Liver (tissue), 9 donors: Measurements from ENCODE around the gene RING1. TPM values are rescaled to one million over a fixed set of nuclear protein-coding genes. Genes with fewer than 3 reads are reported as not detected.
A peak's percentile ranks its signal among the peaks of the same experiment; 100 is the strongest.

Experiments used
- DNase-seq: peaks from one replicate; pipeline ENCODE4 v3.0.0-alpha.2; 2017; ENCODE audit warnings: low spot score
- H3K27ac ChIP-seq, 2 donors: one replicate each; pipeline ENCODE4 v1.7.0; 2013; ENCODE audit warnings: inconsistent platforms in 2 of 2, low read length in 2 of 2, control low read depth in 1 of 2, low read depth in 1 of 2, mild to moderate bottlenecking in 1 of 2
- H3K27me3 ChIP-seq, 4 donors: one replicate each; pipeline versions ENCODE4 v1.6.1 to v1.7.0; 2013; ENCODE audit warnings: low read length in 3 of 4, inconsistent platforms in 1 of 4, mild to moderate bottlenecking in 1 of 4, moderate library complexity in 1 of 4; ENCODE audit not compliant: control insufficient read depth in 4 of 4, insufficient read depth in 4 of 4
- H3K36me3 ChIP-seq, 4 donors: one replicate each; pipeline versions ENCODE4 v1.6.1 to v1.7.0; 2013; ENCODE audit warnings: low read length in 3 of 4, mild to moderate bottlenecking in 3 of 4, low read depth in 1 of 4, moderate library complexity in 1 of 4; ENCODE audit not compliant: control insufficient read depth in 4 of 4, insufficient read depth in 3 of 4
- H3K4me1 ChIP-seq, 4 donors: one replicate each; pipeline versions ENCODE4 v1.6.1 to v1.7.0; 2013; ENCODE audit warnings: low read length in 3 of 4, mild to moderate bottlenecking in 3 of 4, moderate library complexity in 1 of 4; ENCODE audit not compliant: control insufficient read depth in 4 of 4, insufficient read depth in 4 of 4
- H3K4me3 ChIP-seq, 3 donors: one replicate each; pipeline versions ENCODE4 v1.6.1 to v1.7.0; 2013; ENCODE audit warnings: low read length in 3 of 3, control low read depth in 1 of 3, low read depth in 1 of 3, mild to moderate bottlenecking in 1 of 3
- H3K9ac ChIP-seq, 2 donors: one replicate each; pipeline ENCODE4 v1.7.0; 2013; ENCODE audit warnings: low read length in 2 of 2, mild to moderate bottlenecking in 2 of 2, moderate library complexity in 2 of 2, control low read depth in 1 of 2, low read depth in 1 of 2
- H3K9me3 ChIP-seq, 4 donors: one replicate each; pipeline versions ENCODE4 v1.6.1 to v1.7.0; 2013; ENCODE audit warnings: low read length in 3 of 4; ENCODE audit not compliant: control insufficient read depth in 4 of 4
- EGR1 ChIP-seq, 2 donors: IDR thresholded peaks; 2 replicates each; pipeline ENCODE4 v1.6.1; 2016 to 2018; ENCODE audit warnings: antibody characterized with exemption in 2 of 2, low read depth in 2 of 2
- FOXA1 ChIP-seq: IDR thresholded peaks from 2 replicates; pipeline ENCODE4 v1.6.1; 2016; ENCODE audit warnings: antibody characterized with exemption
- GABPA ChIP-seq, 2 donors: IDR thresholded peaks in 1 of 2; conservative IDR thresholded peaks in 1 of 2; 2 replicates each; pipeline ENCODE4 v1.6.1; 2016; ENCODE audit warnings: antibody characterized with exemption in 2 of 2, mild to moderate bottlenecking in 1 of 2, moderate library complexity in 1 of 2
- HNF4A ChIP-seq, 2 donors: conservative IDR thresholded peaks; 2 replicates each; pipeline ENCODE4 v1.6.1; 2016; ENCODE audit warnings: antibody characterized with exemption in 2 of 2, mild to moderate bottlenecking in 2 of 2
- HNF4G ChIP-seq: IDR thresholded peaks from 2 replicates; pipeline ENCODE4 v1.6.1; 2016; ENCODE audit warnings: antibody characterized with exemption
- NR2F2 ChIP-seq: IDR thresholded peaks from 2 replicates; pipeline ENCODE4 v1.6.1; 2016; ENCODE audit warnings: antibody characterized with exemption
- RAD21 ChIP-seq, 2 donors: IDR thresholded peaks; 2 replicates each; pipeline ENCODE4 v1.6.1; 2016; ENCODE audit warnings: antibody characterized with exemption in 2 of 2, mild to moderate bottlenecking in 2 of 2
- RXRA ChIP-seq, 2 donors: IDR thresholded peaks; 2 replicates each; pipeline ENCODE4 v1.6.1; 2017 to 2018; ENCODE audit warnings: antibody characterized with exemption in 2 of 2, mild to moderate bottlenecking in 1 of 2
- SP1 ChIP-seq: IDR thresholded peaks from 2 replicates; pipeline ENCODE4 v1.6.1; 2018; ENCODE audit warnings: antibody characterized with exemption, mild to moderate bottlenecking
- TAF1 ChIP-seq: conservative IDR thresholded peaks from 2 replicates; pipeline ENCODE4 v1.6.1; 2016; ENCODE audit warnings: antibody characterized with exemption, mild to moderate bottlenecking
- WGBS: extraction: QIAGEN DNeasy Blood & Tissue Kit; methylation state at CpG from one replicate; pipeline ENCODE4 v1.1.7; 2013; 5-methylcytosine and 5-hydroxymethylcytosine counted together
- polyA plus RNA-seq, 2 donors: library from polyadenylated mRNA; stranded (reverse) in 1 of 2; unstranded in 1 of 2; fragments of 200-250 nt in 1 of 2; fragments of >200 nt in 1 of 2; fragmentation: Nextera tagmentation in 1 of 2; extraction: Ambion mirVana in 1 of 2; gene quantifications; one replicate each; pipeline versions ENCODE4 v1.2.1 to v1.2.3, GENCODE V29; 2013 to 2015
- total RNA-seq, 2 donors: library from RNA; depleted of rRNA; stranded (reverse); fragments of >200 nt; gene quantifications; one replicate each; pipeline ENCODE4 v1.2.3, GENCODE V29; 2014
- TF ChIP-seq, protein P1 (sequence below): IDR thresholded peaks from 2 replicates; pipeline ENCODE4 v1.6.1; 2016; ENCODE audit warnings: antibody characterized with exemption, mild to moderate bottlenecking
- TF ChIP-seq, protein P2 (sequence below): fragments of 150-350 bp; IDR thresholded peaks from 2 replicates; pipeline ENCODE4 v1.5.1; 2017; ENCODE audit warnings: improper control_type of control experiment, low read depth, low read length; ENCODE audit not compliant: missing input control
- donor health status: healthy.
- donor health status: healthy.
- donor health status: healthy.
- donor health status: healthy.
- donor health status: healthy.

The RING1 gene
- total and polyA plus RNA-seq, 4 donors = 4.4 to 19.7 (median 14.9) TPM

DNA sequence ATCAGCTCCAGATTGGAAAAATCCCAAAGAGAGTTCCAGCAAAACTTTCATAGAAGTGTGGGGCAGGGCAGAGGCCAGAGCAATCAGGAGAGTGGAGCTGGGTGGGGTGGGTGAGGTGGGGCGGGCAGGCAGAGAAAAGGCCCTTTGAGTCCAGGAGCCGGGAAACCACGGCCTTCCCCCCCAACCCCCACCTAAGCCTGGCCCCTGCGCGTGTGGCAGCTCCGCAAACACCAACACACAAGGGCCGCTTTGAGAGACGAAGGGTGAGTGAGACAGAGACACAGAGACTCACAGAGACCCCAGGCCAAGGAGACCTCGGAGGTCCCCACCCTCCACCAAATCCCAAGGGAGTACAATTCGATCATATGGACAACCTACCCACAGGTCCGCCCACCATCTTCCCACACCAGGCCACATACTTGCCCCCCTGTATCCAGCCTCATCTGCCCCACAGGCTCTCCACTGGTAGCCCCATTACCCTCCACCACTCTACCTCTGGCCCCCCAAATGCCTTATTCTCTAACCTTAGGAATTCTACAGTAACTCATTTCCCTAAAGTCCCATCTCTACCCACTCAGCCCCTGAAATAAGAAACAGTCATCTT, 17.7 kb upstream of the RING1 start:
- H3K4me1 ChIP-seq = peaks cover 0 to 18% (median 4%) of the 10 kb centered on the region in 4 donors
- DNase-seq = no peak
- peak overlapping the region in 1 of 2 donors; percentile 16 for H3K9ac ChIP-seq
- peaks cover 0 to 15% (median 15%) of the 10 kb centered on the region in 4 donors for H3K36me3 ChIP-seq
- H3K27me3 ChIP-seq = no peaks in the 10 kb centered on the region
- H3K9me3 ChIP-seq = no peaks in the 10 kb centered on the region
- no peak overlapping the region for H3K27ac ChIP-seq
- TF ChIP-seq TAF1 (no peak), HNF4A (conservative IDR thresholded peaks at IDR 0.05) (no peak), FOXA1 (no peak)
- 92% methylated on average over 11 of the region's 11 CpGs for WGBS
- no peak overlapping the region for H3K4me3 ChIP-seq

DNA sequence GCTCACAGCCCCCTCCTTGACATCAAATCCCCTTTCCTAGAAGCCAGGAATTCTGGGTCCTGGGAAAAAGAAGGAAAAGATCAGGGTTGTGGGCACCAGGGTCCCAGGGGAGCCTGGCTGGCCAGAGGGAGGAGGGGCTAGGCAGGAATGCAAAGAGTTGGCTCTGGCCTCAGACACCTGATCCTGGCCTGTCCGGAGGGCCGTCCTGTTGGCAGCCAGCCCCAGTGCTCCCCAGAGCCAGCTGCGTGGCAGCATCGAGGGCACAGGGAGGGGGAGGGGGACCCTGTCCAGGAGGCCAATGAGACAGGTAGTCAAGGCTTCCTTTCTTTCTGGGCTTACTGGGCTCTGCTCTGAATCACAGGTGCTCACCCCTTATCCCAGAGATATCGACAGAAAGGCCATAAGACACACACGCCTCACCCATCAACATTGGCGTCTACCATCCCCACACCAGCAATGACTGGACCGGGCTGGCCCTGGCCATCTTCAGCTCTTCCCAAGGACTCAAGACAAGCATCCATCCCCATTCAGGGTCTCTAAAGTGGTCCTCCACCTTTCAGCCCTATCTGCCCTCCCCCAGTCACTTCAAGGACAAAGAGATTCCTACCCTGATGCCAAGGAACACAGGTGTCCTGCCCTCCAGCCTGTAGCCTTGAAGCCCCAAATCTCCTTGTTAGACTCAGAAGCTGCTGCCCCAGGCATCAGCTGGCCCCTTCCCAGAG, 16.8 kb upstream of the RING1 start:
- H3K36me3 ChIP-seq = peaks cover 0 to 24% (median 19%) of the 10 kb centered on the region in 4 donors

More for the DNA sequence above, 16.8 kb upstream of the RING1 start:
- Histone ChIP-seq H3K9ac (peak overlapping the region in 1 of 2 donors; percentile 16), H3K4me1 (peaks cover 0 to 24% (median 11%) of the 10 kb centered on the region in 4 donors), H3K27ac (no peak overlapping the region), H3K9me3 (no peaks in the 10 kb centered on the region), H3K27me3 (no peaks in the 10 kb centered on the region), H3K4me3 (no peak overlapping the region)
- WGBS = 45% methylated on average over 8 of the region's 8 CpGs
- DNase-seq = no peak
- TF ChIP-seq, protein P1, sequence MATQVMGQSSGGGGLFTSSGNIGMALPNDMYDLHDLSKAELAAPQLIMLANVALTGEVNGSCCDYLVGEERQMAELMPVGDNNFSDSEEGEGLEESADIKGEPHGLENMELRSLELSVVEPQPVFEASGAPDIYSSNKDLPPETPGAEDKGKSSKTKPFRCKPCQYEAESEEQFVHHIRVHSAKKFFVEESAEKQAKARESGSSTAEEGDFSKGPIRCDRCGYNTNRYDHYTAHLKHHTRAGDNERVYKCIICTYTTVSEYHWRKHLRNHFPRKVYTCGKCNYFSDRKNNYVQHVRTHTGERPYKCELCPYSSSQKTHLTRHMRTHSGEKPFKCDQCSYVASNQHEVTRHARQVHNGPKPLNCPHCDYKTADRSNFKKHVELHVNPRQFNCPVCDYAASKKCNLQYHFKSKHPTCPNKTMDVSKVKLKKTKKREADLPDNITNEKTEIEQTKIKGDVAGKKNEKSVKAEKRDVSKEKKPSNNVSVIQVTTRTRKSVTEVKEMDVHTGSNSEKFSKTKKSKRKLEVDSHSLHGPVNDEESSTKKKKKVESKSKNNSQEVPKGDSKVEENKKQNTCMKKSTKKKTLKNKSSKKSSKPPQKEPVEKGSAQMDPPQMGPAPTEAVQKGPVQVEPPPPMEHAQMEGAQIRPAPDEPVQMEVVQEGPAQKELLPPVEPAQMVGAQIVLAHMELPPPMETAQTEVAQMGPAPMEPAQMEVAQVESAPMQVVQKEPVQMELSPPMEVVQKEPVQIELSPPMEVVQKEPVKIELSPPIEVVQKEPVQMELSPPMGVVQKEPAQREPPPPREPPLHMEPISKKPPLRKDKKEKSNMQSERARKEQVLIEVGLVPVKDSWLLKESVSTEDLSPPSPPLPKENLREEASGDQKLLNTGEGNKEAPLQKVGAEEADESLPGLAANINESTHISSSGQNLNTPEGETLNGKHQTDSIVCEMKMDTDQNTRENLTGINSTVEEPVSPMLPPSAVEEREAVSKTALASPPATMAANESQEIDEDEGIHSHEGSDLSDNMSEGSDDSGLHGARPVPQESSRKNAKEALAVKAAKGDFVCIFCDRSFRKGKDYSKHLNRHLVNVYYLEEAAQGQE = no peak
- TF ChIP-seq EGR1 (IDR thresholded peaks at IDR 0.05; ENCODE audit: low read depth in 2 of 2) (no peak), HNF4G (no peak), GABPA (IDR thresholded peaks at IDR 0.05 in 1 of 2, conservative IDR thresholded peaks at IDR 0.05 in 1 of 2) (no peak), RAD21 (IDR thresholded peaks at IDR 0.05) (no peak), NR2F2 (no peak), RXRA (IDR thresholded peaks at IDR 0.05) (no peak), SP1 (no peak)
- TF ChIP-seq, protein P2, sequence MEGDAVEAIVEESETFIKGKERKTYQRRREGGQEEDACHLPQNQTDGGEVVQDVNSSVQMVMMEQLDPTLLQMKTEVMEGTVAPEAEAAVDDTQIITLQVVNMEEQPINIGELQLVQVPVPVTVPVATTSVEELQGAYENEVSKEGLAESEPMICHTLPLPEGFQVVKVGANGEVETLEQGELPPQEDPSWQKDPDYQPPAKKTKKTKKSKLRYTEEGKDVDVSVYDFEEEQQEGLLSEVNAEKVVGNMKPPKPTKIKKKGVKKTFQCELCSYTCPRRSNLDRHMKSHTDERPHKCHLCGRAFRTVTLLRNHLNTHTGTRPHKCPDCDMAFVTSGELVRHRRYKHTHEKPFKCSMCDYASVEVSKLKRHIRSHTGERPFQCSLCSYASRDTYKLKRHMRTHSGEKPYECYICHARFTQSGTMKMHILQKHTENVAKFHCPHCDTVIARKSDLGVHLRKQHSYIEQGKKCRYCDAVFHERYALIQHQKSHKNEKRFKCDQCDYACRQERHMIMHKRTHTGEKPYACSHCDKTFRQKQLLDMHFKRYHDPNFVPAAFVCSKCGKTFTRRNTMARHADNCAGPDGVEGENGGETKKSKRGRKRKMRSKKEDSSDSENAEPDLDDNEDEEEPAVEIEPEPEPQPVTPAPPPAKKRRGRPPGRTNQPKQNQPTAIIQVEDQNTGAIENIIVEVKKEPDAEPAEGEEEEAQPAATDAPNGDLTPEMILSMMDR = no peak
